ENCODE results near the gene GBP3. TPM values are rescaled to one million over a fixed set of nuclear protein-coding genes. Genes with fewer than 3 reads are reported as not detected.
A peak's percentile ranks its signal among the peaks of the same experiment; 100 is the strongest.

Gene GBP3
- total and polyA plus RNA-seq, 10 of the 15 experiments (the other 5 are each of a cell fraction or from before 2014, with no cell fraction given) = 0.21 to 3.1 (median 1.7) TPM

- POLR2A ChIA-PET = interaction anchor here (0.7 to 2.0 kb wide), 3 partner anchors 10 to 97 kb away, joined by 5 to 10 read pairs (median 8); no protein-coding TSS in a partner anchor
- DNase-seq (ENCODE audit: low read depth, low spot score) (no peak), ATAC-seq (peak; percentile 8), FAIRE-seq (no peak)
- TF ChIP-seq SPI1 (IDR thresholded peaks at IDR 0.05; ENCODE audit: borderline replicate concordance, insufficient read depth, low read depth, low read length) (no peak), PKNOX1 (IDR thresholded peaks at IDR 0.05) (peak; percentile 47; the same call in 1 of the 2 replicates)
- H3K4me3 ChIP-seq = 0 out of 2 replicates have a peak overlapping the region, but pooled peaks have one; percentile 18
- in situ Hi-C loops (cut with MboI) = no loop called here
- 6% methylated on average over 1 of the region's 1 CpG for WGBS (ENCODE audit: insufficient coverage, insufficient replicate concordance, low lambda C conversion rate, missing lambda C conversion rate)
- CTCF ChIA-PET = interaction anchor here (0.7 to 3.3 kb wide), 21 partner anchors 10 to 857 kb away, joined by 3 to 36 read pairs (median 4); partner anchors contain the start of gene GBP3
- peaks cover 58% of the 10 kb centered on the region for H3K79me2 ChIP-seq (ENCODE audit: control insufficient read depth, insufficient read depth, low read length)
- intact Hi-C loops (cut with micrococcal nuclease; ENCODE audit: unreplicated experiment) = no loop called here
- peaks cover 7% of the 10 kb centered on the region for H3K4me1 ChIP-seq (ENCODE audit: control insufficient read depth, insufficient read depth, low read length)
- no peak overlapping the region for H3K9ac ChIP-seq (ENCODE audit: control insufficient read depth, insufficient read depth, low read length)
- no peak overlapping the region; the same call in 1 of the 2 replicates for H3K27ac ChIP-seq (ENCODE audit: control insufficient read depth, insufficient read depth)
- SMC1A ChIA-PET (ENCODE audit: uncharacterized antibody, unreplicated experiment) = interaction anchor here (0.6 to 2.8 kb wide), 14 partner anchors 12 to 472 kb away, joined by 3 to 26 read pairs (median 4); partner anchors contain the start of gene GBP3
- H3K9me3 ChIP-seq (replicated peaks; ENCODE audit: control insufficient read depth, insufficient read depth, low read length) = peaks cover 1% of the 10 kb centered on the region; the same call in 1 of the 3 replicates
- no TSS peak for BruUV-seq (replicated peaks)
- no peaks in the 10 kb centered on the region for H3K27me3 ChIP-seq (replicated peaks in 1 of 2; ENCODE audit: control insufficient read depth in 2 of 2, insufficient read depth in 2 of 2, low read length in 1 of 2)
- H3K4me2 ChIP-seq (ENCODE audit: control insufficient read depth, insufficient read depth) = peak overlapping the region; percentile 44
- H4K20me1 ChIP-seq (ENCODE audit: control insufficient read depth, insufficient read depth) = no peaks in the 10 kb centered on the region
- RAD21 ChIA-PET (ENCODE audit: unreplicated experiment) = interaction anchor here (0.5 to 1.4 kb wide), 13 partner anchors 11 to 672 kb away, joined by 3 to 6 read pairs (median 4); partner anchors contain the start of genes GBP1, GTF2B and LRRC8C
- H3K36me3 ChIP-seq (ENCODE audit: control insufficient read depth in 2 of 2, insufficient read depth in 2 of 2, low read length in 1 of 2) = peaks cover 0 to 11% of the 10 kb centered on the region in 2 experiments; a peak in 2 of 4 replicates
- no peak overlapping the region for H2AFZ ChIP-seq (ENCODE audit: control insufficient read depth, low read depth, low read length)
These were observed 38.1 kb downstream of the GBP3 start for GRCh38 chr1:88984569-88984968.
